ENCODE measurements around the gene SHQ1.
A peak's percentile ranks its signal among the peaks of the same experiment; 100 is the strongest.
"Not testable (repeated sequence)": the region's sequence is repeated elsewhere in the genome, so short reads cannot be mapped to it uniquely, and the experiment has no call there.

SHQ1 gene

GRCh38 chr3:72800869-72801268 is 47.4 kb downstream of the SHQ1 start:
- DNase-seq (ENCODE audit: low spot score): no peak

GRCh38 chr3:72798552-72799195 is 49.6 kb downstream of the SHQ1 start:
- no peak for DNase-seq (ENCODE audit: low spot score)

- DNase-seq (ENCODE audit: low spot score): no peak
Measured at GRCh38 chr3:72797773-72798543, 50.3 kb downstream of the SHQ1 start.

- DNase-seq (ENCODE audit: low spot score): no peak
Measured at GRCh38 chr3:72794079-72794478, 54.2 kb downstream of the SHQ1 start.

GRCh38 chr3:72791161-72791560 is 57.1 kb downstream of the SHQ1 start:
- DNase-seq (ENCODE audit: low spot score): no peak

GRCh38 chr3:72789786-72790185 is 58.5 kb downstream of the SHQ1 start:
- no peak for DNase-seq (ENCODE audit: low spot score)

- DNase-seq (ENCODE audit: low spot score): not testable (repeated sequence)
Measured at GRCh38 chr3:72788232-72788631, 60.0 kb downstream of the SHQ1 start.

GRCh38 chr3:72786668-72787067 is 61.6 kb downstream of the SHQ1 start:
- DNase-seq (ENCODE audit: low spot score): no peak

GRCh38 chr3:72784226-72784625 is 64.0 kb downstream of the SHQ1 start:
- DNase-seq (ENCODE audit: low spot score): no peak

- DNase-seq (ENCODE audit: low spot score): no peak
Measured at GRCh38 chr3:72782521-72782920, 65.7 kb downstream of the SHQ1 start.

- DNase-seq (ENCODE audit: low spot score): no peak
Measured at GRCh38 chr3:72769758-72770540, 78.3 kb downstream of the SHQ1 start.

- no peak for DNase-seq (ENCODE audit: low spot score)
Measured at GRCh38 chr3:72768936-72769335, 79.3 kb downstream of the SHQ1 start.

GRCh38 chr3:72768481-72768880 is 79.8 kb downstream of the SHQ1 start:
- no peak for DNase-seq (ENCODE audit: low spot score)

- DNase-seq (ENCODE audit: low spot score): no peak
Measured at GRCh38 chr3:72768006-72768441, 80.2 kb downstream of the SHQ1 start.

GRCh38 chr3:72766866-72767265 is 81.4 kb downstream of the SHQ1 start:
- no peak for DNase-seq (ENCODE audit: low spot score)

- no peak for DNase-seq (ENCODE audit: low spot score)
Measured at GRCh38 chr3:72763751-72764440, 84.3 kb downstream of the SHQ1 start.

- DNase-seq (ENCODE audit: low spot score): no peak
Measured at GRCh38 chr3:72761410-72761809, 86.8 kb downstream of the SHQ1 start.

- DNase-seq (ENCODE audit: low spot score): no peak
Measured at GRCh38 chr3:72760225-72760624, 88.0 kb downstream of the SHQ1 start.

GRCh38 chr3:72756900-72757299 is 91.3 kb downstream of the SHQ1 start:
- peak; percentile 78 for DNase-seq (ENCODE audit: low spot score)

- no peak for DNase-seq (ENCODE audit: low spot score)
Measured at GRCh38 chr3:72754582-72754981, 93.7 kb downstream of the SHQ1 start.

- DNase-seq (ENCODE audit: low spot score): no peak
Measured at GRCh38 chr3:72753495-72753894, 94.8 kb downstream of the SHQ1 start.

- DNase-seq (ENCODE audit: low spot score): no peak
Measured at GRCh38 chr3:72750405-72750965, 97.8 kb downstream of the SHQ1 start.
